Measurements from ENCODE around the gene TPX2.
"Not testable (repeated sequence)": the region's sequence is repeated elsewhere in the genome, so short reads cannot be mapped to it uniquely, and the experiment has no call there.

GRCh38 chr20:31828016-31828415 is 88.9 kb downstream of the TPX2 start:
- not testable (repeated sequence) for TF ChIP-seq CTCF, POLR2A (IDR thresholded peaks at IDR 0.05)
